ENCODE measurements around the gene CLDN14. TPM values are rescaled to one million over a fixed set of nuclear protein-coding genes. Genes with fewer than 3 reads are reported as not detected.

CLDN14 gene
- total and polyA plus RNA-seq, 12 donors: 0.22 TPM; not detected in 11

- Histone ChIP-seq H3K27ac (peak overlapping the region in 4 of 5 donors; percentile 64 to 88 (median 82)), H3K4me1 (replicated peaks in 1 of 2) (peaks cover 0 to 18% of the 10 kb centered on the region in 2 donors), H3K36me3 (replicated peaks in 1 of 2) (no peaks in the 10 kb centered on the region), H3K9me3 (replicated peaks in 1 of 3) (no peaks in the 10 kb centered on the region), H3K27me3 (no peaks in the 10 kb centered on the region), H3K4me3 (peak overlapping the region in 1 of 4 donors; percentile 45)
- 58 to 62% (median 61%) methylated on average over 3 to 4 of the region's 4 CpGs for WGBS, 4 donors
- TF ChIP-seq, protein P1, sequence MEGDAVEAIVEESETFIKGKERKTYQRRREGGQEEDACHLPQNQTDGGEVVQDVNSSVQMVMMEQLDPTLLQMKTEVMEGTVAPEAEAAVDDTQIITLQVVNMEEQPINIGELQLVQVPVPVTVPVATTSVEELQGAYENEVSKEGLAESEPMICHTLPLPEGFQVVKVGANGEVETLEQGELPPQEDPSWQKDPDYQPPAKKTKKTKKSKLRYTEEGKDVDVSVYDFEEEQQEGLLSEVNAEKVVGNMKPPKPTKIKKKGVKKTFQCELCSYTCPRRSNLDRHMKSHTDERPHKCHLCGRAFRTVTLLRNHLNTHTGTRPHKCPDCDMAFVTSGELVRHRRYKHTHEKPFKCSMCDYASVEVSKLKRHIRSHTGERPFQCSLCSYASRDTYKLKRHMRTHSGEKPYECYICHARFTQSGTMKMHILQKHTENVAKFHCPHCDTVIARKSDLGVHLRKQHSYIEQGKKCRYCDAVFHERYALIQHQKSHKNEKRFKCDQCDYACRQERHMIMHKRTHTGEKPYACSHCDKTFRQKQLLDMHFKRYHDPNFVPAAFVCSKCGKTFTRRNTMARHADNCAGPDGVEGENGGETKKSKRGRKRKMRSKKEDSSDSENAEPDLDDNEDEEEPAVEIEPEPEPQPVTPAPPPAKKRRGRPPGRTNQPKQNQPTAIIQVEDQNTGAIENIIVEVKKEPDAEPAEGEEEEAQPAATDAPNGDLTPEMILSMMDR (IDR thresholded peaks at IDR 0.05): no peak
- TF ChIP-seq POLR2A (IDR thresholded peaks at IDR 0.05): no peak
- no peak for DNase-seq
- intact Hi-C loops (cut with DNase I): loop anchor here in 1 of 2 donors (5.0 kb wide), 1 partner anchor 1796 kb away; no protein-coding TSS in a partner anchor
Observed at GRCh38 chr21:36430841-36431240, 49.1 kb downstream of the CLDN14 start.

- peaks cover 0 to 18% of the 10 kb centered on the region in 2 donors for H3K4me1 ChIP-seq (replicated peaks in 1 of 2)
Observed at GRCh38 chr21:36429947-36430546, 49.9 kb downstream of the CLDN14 start.

GRCh38 chr21:36428761-36429432, 51.0 kb downstream of the CLDN14 start:
- intact Hi-C loops (cut with DNase I): no loop called here
- 76 to 87% (median 81%) methylated on average over 12 of the region's 12 CpGs for WGBS, 4 donors
- Histone ChIP-seq H3K9me3 (replicated peaks in 1 of 3) (no peaks in the 10 kb centered on the region), H3K27ac (peak overlapping the region in 1 of 5 donors; percentile 88), H3K36me3 (replicated peaks in 1 of 2) (no peaks in the 10 kb centered on the region), H3K4me1 (replicated peaks in 1 of 2) (peaks cover 0 to 18% of the 10 kb centered on the region in 2 donors), H3K4me3 (no peak overlapping the region), H3K27me3 (no peaks in the 10 kb centered on the region)
- TF ChIP-seq, protein P1 (IDR thresholded peaks at IDR 0.05): no peak
- peak in 1 of 2 donors; percentile 8 for TF ChIP-seq POLR2A (IDR thresholded peaks at IDR 0.05)
- no peak for DNase-seq

More at GRCh38 chr21:36429947-36430546, 49.9 kb downstream of the CLDN14 start:
- Histone ChIP-seq H3K4me3 (peak overlapping the region in 2 of 4 donors; percentile 21 to 45), H3K27ac (peak overlapping the region in 4 of 5 donors; percentile 64 to 88 (median 82)), H3K9me3 (replicated peaks in 1 of 3) (no peaks in the 10 kb centered on the region), H3K36me3 (replicated peaks in 1 of 2) (no peaks in the 10 kb centered on the region), H3K27me3 (no peaks in the 10 kb centered on the region)
- WGBS, 4 donors: 10 to 14% (median 13%) methylated on average over 11 to 22 of the region's 22 CpGs
- peak; percentile 86 to 97 (median 95) for DNase-seq
- peak; percentile 49 to 96 for TF ChIP-seq POLR2A (IDR thresholded peaks at IDR 0.05)
- TF ChIP-seq, protein P1 (IDR thresholded peaks at IDR 0.05): peak in 3 of 6 experiments; percentile 30 to 37 (median 30)
- intact Hi-C loops (cut with DNase I): loop anchor here in 1 of 2 donors (5.0 kb wide), 1 partner anchor 1797 kb away; no protein-coding TSS in a partner anchor

DNA sequence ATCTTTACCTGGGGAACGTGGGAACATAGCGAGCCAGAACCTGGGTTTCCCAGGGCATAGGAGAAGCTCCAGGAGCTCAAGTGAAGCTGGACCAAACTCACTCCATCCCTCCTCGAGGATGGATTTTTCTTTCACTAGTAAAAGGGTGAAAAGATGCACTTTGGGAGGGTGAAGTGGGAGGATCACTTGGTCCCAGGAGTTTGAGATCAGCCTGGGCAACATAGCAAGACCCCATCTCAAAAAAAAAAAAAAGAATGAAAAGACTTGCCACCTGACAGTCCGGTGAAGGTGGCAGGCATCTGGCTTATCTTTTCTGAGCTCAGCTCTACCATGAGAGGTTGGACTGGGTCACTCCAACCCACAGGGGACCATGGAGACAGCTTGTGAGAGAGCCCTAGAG, 52.4 kb downstream of the CLDN14 start:
- Histone ChIP-seq H3K4me3 (no peak overlapping the region), H3K27ac (no peak overlapping the region), H3K4me1 (replicated peaks in 1 of 2) (peaks cover 0 to 18% of the 10 kb centered on the region in 2 donors), H3K36me3 (replicated peaks in 1 of 2) (no peaks in the 10 kb centered on the region), H3K9me3 (replicated peaks in 1 of 3) (no peaks in the 10 kb centered on the region), H3K27me3 (no peaks in the 10 kb centered on the region)
- no peak for DNase-seq
- 90 to 97% (median 92%) methylated on average over 4 of the region's 4 CpGs for WGBS, 4 donors
- TF ChIP-seq POLR2A (IDR thresholded peaks at IDR 0.05): no peak
- TF ChIP-seq, protein P1 (IDR thresholded peaks at IDR 0.05): no peak
- intact Hi-C loops (cut with DNase I): no loop called here
